ENCODE data around the gene MYO7B.

The MYO7B gene

GRCh38 chr2:127535422-127535901 lies at the start of gene MYO7B:
Gene MYO7B (plus strand): TSS chr2:127535683. CDS start chr2:127559723, 24,040 bp downstream.
- no peak within 1 kb of the TSS for H3K9ac ChIP-seq (ENCODE audit: low read length in 2 of 2)
- H3K27ac ChIP-seq (ENCODE audit: low read length): no peak within 1 kb of the TSS
- H3K4me3 ChIP-seq (ENCODE audit: low read length in 2 of 2): peak within 1 kb of the TSS in 1 of 2 donors; percentile 22
- H3K27me3 ChIP-seq (ENCODE audit: control insufficient read depth in 1 of 2, insufficient read depth in 2 of 2, low read length in 2 of 2): peaks cover 5 to 11% of the 10 kb centered on the region in 2 donors
- H3K36me3 ChIP-seq (ENCODE audit: control insufficient read depth in 2 of 2, insufficient read depth in 2 of 2, low read length in 2 of 2): no peaks in the 10 kb centered on the region
- no peaks in the 10 kb centered on the region for H3K4me1 ChIP-seq (ENCODE audit: control insufficient read depth, insufficient read depth, low read length)
- H3K9me3 ChIP-seq (ENCODE audit: control insufficient read depth in 2 of 2, low read length in 2 of 2): no peaks in the 10 kb centered on the region

DNA sequence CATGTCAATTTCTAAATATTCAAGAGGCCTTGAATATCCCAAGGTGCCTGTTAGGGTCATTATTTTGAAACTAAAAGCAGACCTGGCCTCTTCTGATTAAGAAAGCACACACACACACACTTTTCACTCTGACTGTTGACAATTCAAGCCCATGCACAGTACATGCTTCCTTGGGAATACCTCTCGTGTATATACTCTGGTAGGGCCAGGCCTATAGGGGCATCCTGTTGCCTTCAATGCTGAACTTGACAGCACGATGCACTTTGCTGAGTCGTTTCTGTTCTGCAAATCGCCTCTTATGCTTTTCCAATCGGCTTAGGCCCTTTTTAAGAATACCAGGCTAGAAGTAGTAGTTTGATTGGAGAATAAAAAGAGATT lies 49.8 kb upstream of the MYO7B start:
- Histone ChIP-seq H3K4me3 (ENCODE audit: low read length in 2 of 2) (no peak overlapping the region), H3K9ac (ENCODE audit: low read length in 2 of 2) (no peak overlapping the region), H3K27me3 (ENCODE audit: control insufficient read depth in 1 of 2, insufficient read depth in 2 of 2, low read length in 2 of 2) (no peaks in the 10 kb centered on the region), H3K27ac (ENCODE audit: low read length) (no peak overlapping the region), H3K9me3 (ENCODE audit: control insufficient read depth in 2 of 2, low read length in 2 of 2) (no peaks in the 10 kb centered on the region), H3K36me3 (ENCODE audit: control insufficient read depth in 2 of 2, insufficient read depth in 2 of 2, low read length in 2 of 2) (peaks cover 60 to 65% of the 10 kb centered on the region in 2 donors), H3K4me1 (ENCODE audit: control insufficient read depth, insufficient read depth, low read length) (no peaks in the 10 kb centered on the region)

DNA sequence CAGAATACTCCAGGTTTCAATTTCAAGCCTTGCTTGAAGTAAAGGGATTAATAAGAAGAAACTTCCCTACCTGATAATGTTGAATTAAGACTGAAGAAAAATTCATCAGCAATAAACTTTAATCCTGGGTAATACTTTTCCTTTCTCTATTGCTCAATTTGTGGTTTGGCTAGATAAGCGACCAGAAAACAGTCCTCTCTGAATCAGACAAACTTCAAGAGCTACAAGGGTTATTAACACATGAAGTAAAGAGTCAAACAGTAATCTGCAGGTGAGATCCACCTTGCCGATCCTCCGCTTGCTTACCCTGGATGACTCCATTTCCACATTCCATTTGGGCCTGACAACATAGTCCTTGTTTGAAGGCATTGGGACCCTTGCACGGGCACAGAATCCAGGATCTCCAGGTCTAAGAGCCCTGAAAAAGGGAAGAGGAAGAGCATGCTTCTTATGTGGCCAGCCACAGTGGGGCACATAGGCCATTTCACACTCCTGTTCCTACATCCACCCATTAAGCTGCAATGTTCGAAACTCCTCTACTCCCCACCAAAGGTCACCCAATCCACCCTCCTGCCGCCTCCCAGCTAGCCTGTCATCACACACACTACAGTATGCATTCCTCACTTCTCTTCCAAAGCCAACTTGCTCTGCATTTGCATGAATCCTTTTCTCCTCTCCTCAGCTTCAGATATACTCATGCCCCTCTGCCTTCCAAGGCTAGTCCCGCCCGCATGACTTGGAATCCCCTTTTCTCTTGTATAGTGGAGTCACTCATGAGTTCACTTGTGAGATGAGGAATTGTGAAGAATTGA lies 49.0 kb upstream of the MYO7B start:
- H3K4me1 ChIP-seq (ENCODE audit: control insufficient read depth, insufficient read depth, low read length): no peaks in the 10 kb centered on the region
- H3K36me3 ChIP-seq (ENCODE audit: control insufficient read depth in 2 of 2, insufficient read depth in 2 of 2, low read length in 2 of 2): peaks cover 53 to 68% of the 10 kb centered on the region in 2 donors
- no peaks in the 10 kb centered on the region for H3K9me3 ChIP-seq (ENCODE audit: control insufficient read depth in 2 of 2, low read length in 2 of 2)
- H3K27ac ChIP-seq (ENCODE audit: low read length): no peak overlapping the region
- no peak overlapping the region for H3K9ac ChIP-seq (ENCODE audit: low read length in 2 of 2)
- no peak overlapping the region for H3K4me3 ChIP-seq (ENCODE audit: low read length in 2 of 2)
- no peaks in the 10 kb centered on the region for H3K27me3 ChIP-seq (ENCODE audit: control insufficient read depth in 1 of 2, insufficient read depth in 2 of 2, low read length in 2 of 2)

- Histone ChIP-seq H3K4me3 (ENCODE audit: low read length in 2 of 2) (no peak overlapping the region), H3K27me3 (ENCODE audit: control insufficient read depth in 1 of 2, insufficient read depth in 2 of 2, low read length in 2 of 2) (no peaks in the 10 kb centered on the region), H3K27ac (ENCODE audit: low read length) (no peak overlapping the region), H3K9me3 (ENCODE audit: control insufficient read depth in 2 of 2, low read length in 2 of 2) (no peaks in the 10 kb centered on the region), H3K4me1 (ENCODE audit: control insufficient read depth, insufficient read depth, low read length) (no peaks in the 10 kb centered on the region), H3K9ac (ENCODE audit: low read length in 2 of 2) (no peak overlapping the region), H3K36me3 (ENCODE audit: control insufficient read depth in 2 of 2, insufficient read depth in 2 of 2, low read length in 2 of 2) (peaks cover 50 to 54% of the 10 kb centered on the region in 2 donors)
These were observed 45.2 kb upstream of the MYO7B start for GRCh38 chr2:127490283-127490682.

DNA sequence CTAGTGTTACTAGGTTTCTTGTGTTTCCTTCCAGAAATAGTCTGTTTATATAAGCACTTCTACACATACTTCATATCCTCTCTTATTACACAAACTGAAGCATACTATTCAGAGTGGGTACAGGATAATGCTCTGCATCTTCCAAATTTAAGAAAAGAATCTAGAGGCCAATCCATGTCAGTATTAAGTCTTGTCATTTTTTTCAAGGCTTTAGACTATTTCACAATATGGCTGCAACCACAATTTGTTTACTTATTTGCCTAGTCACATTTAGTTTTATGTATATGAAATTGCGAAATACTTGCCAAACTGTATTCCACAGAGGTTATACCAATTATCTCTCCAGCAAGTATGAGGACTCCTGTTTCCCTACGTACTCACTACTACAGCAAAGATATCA lies 37.1 kb upstream of the MYO7B start:
- H3K27ac ChIP-seq (ENCODE audit: low read length): no peak overlapping the region
- no peak overlapping the region for H3K9ac ChIP-seq (ENCODE audit: low read length in 2 of 2)
- no peaks in the 10 kb centered on the region for H3K9me3 ChIP-seq (ENCODE audit: control insufficient read depth in 2 of 2, low read length in 2 of 2)
- H3K4me3 ChIP-seq (ENCODE audit: low read length in 2 of 2): no peak overlapping the region
- H3K27me3 ChIP-seq (ENCODE audit: control insufficient read depth in 1 of 2, insufficient read depth in 2 of 2, low read length in 2 of 2): no peaks in the 10 kb centered on the region
- H3K36me3 ChIP-seq (ENCODE audit: control insufficient read depth in 2 of 2, insufficient read depth in 2 of 2, low read length in 2 of 2): peaks cover 19 to 20% of the 10 kb centered on the region in 2 donors
- H3K4me1 ChIP-seq (ENCODE audit: control insufficient read depth, insufficient read depth, low read length): no peaks in the 10 kb centered on the region

DNA sequence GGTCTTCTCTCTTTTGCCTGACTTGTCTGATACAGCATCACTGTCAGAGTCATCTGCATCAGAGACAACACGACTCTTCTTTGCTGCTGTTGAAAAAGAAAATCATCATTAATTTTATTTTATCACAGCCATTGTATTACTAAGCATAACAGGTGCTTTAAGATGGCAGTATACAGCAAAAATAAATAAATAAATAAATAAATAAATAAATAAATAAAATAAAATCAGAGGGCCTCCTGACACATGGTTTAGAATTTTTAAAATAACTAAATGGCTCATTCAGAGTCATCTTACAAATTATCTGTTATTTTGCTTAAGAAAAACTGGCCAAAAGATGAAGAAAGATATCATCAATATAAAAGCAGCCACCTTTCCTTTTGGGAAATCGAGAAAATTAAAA lies 32.0 kb upstream of the MYO7B start:
- Histone ChIP-seq H3K27me3 (ENCODE audit: control insufficient read depth in 1 of 2, insufficient read depth in 2 of 2, low read length in 2 of 2) (no peaks in the 10 kb centered on the region), H3K36me3 (ENCODE audit: control insufficient read depth in 2 of 2, insufficient read depth in 2 of 2, low read length in 2 of 2) (peaks cover 18 to 36% of the 10 kb centered on the region in 2 donors), H3K4me1 (ENCODE audit: control insufficient read depth, insufficient read depth, low read length) (peaks cover 8% of the 10 kb centered on the region), H3K9me3 (ENCODE audit: control insufficient read depth in 2 of 2, low read length in 2 of 2) (no peaks in the 10 kb centered on the region), H3K27ac (ENCODE audit: low read length) (no peak overlapping the region), H3K4me3 (ENCODE audit: low read length in 2 of 2) (no peak overlapping the region), H3K9ac (ENCODE audit: low read length in 2 of 2) (no peak overlapping the region)

DNA sequence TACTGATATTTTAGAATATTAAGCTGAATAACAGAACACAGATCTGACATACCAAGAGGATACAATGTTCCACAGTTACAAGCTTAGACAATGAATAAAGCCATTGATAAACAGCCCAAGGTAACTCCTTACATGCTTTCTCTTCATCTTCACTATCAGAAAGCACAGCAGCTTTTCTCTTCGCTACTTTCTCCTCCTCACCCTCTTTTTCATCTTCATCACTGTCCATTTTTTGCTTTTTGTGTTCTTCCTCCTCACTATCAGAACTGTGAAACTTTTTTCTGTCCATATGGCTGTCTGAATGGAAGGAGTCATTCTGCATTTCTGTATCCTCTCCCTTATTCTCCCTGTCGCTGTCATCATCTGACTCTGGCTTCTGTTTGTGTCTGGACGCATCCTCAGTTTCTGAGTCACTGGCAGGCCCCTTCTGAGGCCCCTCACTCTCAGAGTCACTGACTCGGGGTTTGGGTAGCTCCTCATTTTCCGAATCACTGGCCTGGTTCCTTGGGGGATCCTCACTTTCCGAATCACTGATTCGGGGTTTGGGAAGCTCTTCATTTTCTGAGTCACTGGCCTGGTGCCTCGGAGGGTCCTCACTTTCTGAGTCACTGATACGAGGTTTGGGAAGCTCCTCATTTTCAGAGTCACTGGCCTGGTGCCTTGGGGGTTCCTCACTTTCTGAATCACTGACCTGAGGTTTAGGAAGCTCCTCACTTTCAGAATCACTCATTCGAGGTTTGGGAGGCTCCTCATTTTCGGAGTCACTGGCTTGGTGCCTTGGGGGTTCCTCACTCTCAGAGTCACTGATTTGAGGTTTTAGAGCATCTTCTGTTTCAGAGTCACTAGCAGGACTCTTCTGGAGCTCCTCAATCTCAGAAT lies 30.7 kb upstream of the MYO7B start:
- Histone ChIP-seq H3K9ac (ENCODE audit: low read length in 2 of 2) (no peak overlapping the region), H3K4me1 (ENCODE audit: control insufficient read depth, insufficient read depth, low read length) (peaks cover 11% of the 10 kb centered on the region), H3K27ac (ENCODE audit: low read length) (no peak overlapping the region), H3K4me3 (ENCODE audit: low read length in 2 of 2) (no peak overlapping the region), H3K27me3 (ENCODE audit: control insufficient read depth in 1 of 2, insufficient read depth in 2 of 2, low read length in 2 of 2) (no peaks in the 10 kb centered on the region), H3K36me3 (ENCODE audit: control insufficient read depth in 2 of 2, insufficient read depth in 2 of 2, low read length in 2 of 2) (peaks cover 14 to 33% of the 10 kb centered on the region in 2 donors), H3K9me3 (ENCODE audit: control insufficient read depth in 2 of 2, low read length in 2 of 2) (no peaks in the 10 kb centered on the region)

GRCh38 chr2:127506510-127506909 lies 29.0 kb upstream of the MYO7B start:
- peaks cover 14 to 27% of the 10 kb centered on the region in 2 donors for H3K36me3 ChIP-seq (ENCODE audit: control insufficient read depth in 2 of 2, insufficient read depth in 2 of 2, low read length in 2 of 2)
- peaks cover 11% of the 10 kb centered on the region for H3K4me1 ChIP-seq (ENCODE audit: control insufficient read depth, insufficient read depth, low read length)
- no peak overlapping the region for H3K9ac ChIP-seq (ENCODE audit: low read length in 2 of 2)
- H3K27me3 ChIP-seq (ENCODE audit: control insufficient read depth in 1 of 2, insufficient read depth in 2 of 2, low read length in 2 of 2): no peaks in the 10 kb centered on the region
- no peaks in the 10 kb centered on the region for H3K9me3 ChIP-seq (ENCODE audit: control insufficient read depth in 2 of 2, low read length in 2 of 2)
- no peak overlapping the region for H3K27ac ChIP-seq (ENCODE audit: low read length)
- no peak overlapping the region for H3K4me3 ChIP-seq (ENCODE audit: low read length in 2 of 2)

GRCh38 chr2:127508023-127508630 lies 27.4 kb upstream of the MYO7B start:
- H3K9ac ChIP-seq (ENCODE audit: low read length in 2 of 2): no peak overlapping the region

DNA sequence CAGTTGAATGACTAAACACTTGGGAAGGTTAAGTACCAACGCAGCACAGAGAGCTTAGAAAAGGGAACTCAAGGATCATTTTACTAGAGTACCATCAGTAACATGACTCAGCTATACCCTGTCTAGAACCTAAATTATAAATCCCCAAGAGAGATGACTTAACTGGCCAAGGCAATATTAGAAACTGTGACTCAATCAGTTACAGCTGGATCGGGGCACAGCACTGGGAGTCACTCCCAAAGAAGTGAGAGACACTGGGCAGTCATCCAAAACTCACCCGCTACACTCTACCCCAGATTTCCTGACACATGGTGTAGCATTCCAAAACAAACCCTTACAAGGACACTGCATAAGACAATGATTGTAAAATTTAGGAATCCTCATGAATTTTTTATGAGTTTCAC lies 26.9 kb upstream of the MYO7B start:
- Histone ChIP-seq H3K9me3 (ENCODE audit: control insufficient read depth in 2 of 2, low read length in 2 of 2) (no peaks in the 10 kb centered on the region), H3K36me3 (ENCODE audit: control insufficient read depth in 2 of 2, insufficient read depth in 2 of 2, low read length in 2 of 2) (peaks cover 11 to 18% of the 10 kb centered on the region in 2 donors), H3K4me3 (ENCODE audit: low read length in 2 of 2) (no peak overlapping the region), H3K27ac (ENCODE audit: low read length) (peak overlapping the region; percentile 13), H3K9ac (ENCODE audit: low read length in 2 of 2) (no peak overlapping the region), H3K27me3 (ENCODE audit: control insufficient read depth in 1 of 2, insufficient read depth in 2 of 2, low read length in 2 of 2) (no peaks in the 10 kb centered on the region), H3K4me1 (ENCODE audit: control insufficient read depth, insufficient read depth, low read length) (peaks cover 16% of the 10 kb centered on the region)

More at GRCh38 chr2:127508023-127508630, 27.4 kb upstream of the MYO7B start:
- Histone ChIP-seq H3K27ac (ENCODE audit: low read length) (no peak overlapping the region), H3K36me3 (ENCODE audit: control insufficient read depth in 2 of 2, insufficient read depth in 2 of 2, low read length in 2 of 2) (peaks cover 12 to 20% of the 10 kb centered on the region in 2 donors), H3K9me3 (ENCODE audit: control insufficient read depth in 2 of 2, low read length in 2 of 2) (no peaks in the 10 kb centered on the region), H3K4me3 (ENCODE audit: low read length in 2 of 2) (no peak overlapping the region), H3K4me1 (ENCODE audit: control insufficient read depth, insufficient read depth, low read length) (peaks cover 16% of the 10 kb centered on the region), H3K27me3 (ENCODE audit: control insufficient read depth in 1 of 2, insufficient read depth in 2 of 2, low read length in 2 of 2) (no peaks in the 10 kb centered on the region)

All from stomach smooth muscle (tissue), 2 donors.